Measurements from ENCODE around the gene CLIP2. TPM values are rescaled to one million over a fixed set of nuclear protein-coding genes. Genes with fewer than 3 reads are reported as not detected.

The CLIP2 gene
- total RNA-seq, 1 experiment from 2014 or later: 21.6 TPM

DNA sequence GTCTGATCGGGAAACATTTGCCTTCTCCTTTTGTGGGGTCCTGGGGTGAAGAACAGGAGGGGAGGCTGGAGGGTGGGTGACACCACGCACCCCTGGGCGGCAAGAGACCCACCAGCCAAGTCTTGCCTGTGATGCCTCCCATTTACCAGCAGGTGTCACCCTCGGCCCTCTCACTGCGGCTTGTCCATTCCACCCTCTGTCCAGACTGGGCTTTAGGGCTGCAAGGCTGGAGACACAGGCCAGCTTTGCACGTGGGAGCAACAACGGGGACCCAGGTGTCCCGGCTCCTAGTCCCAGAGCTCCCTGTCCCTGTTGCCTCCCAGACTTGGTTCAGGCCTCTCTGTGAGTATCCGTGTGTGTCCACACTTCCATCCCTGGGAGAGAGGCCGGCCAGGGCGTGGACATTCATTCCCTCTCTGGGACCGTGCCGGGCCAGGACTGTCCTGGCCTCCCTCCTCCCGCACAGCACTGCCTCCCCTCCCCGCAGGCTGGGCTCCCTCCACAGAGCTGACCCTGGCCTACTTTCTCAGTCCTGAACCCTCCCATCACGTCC is 128.3 kb downstream of the CLIP2 start:
- H3K27ac ChIP-seq (ENCODE audit: insufficient read length, low read depth, low read length): no peak overlapping the region
- no peak overlapping the region for H2BK12ac ChIP-seq (ENCODE audit: insufficient read length, low read depth, low read length)
- TF ChIP-seq CTCF (conservative IDR thresholded peaks at IDR 0.05): peak; percentile 97
- H2AK5ac ChIP-seq (ENCODE audit: insufficient read length, low read length): no peak overlapping the region
- H2BK15ac ChIP-seq (ENCODE audit: low read depth, low read length): no peak overlapping the region
- no peak overlapping the region for H3K4ac ChIP-seq (ENCODE audit: low read depth, low read length)
- no peak overlapping the region for H3K9ac ChIP-seq (ENCODE audit: extremely low read depth, insufficient read length, low read length)
- H2BK120ac ChIP-seq (ENCODE audit: low read depth, low read length, poor library complexity, severe bottlenecking): no peak overlapping the region
- no peak overlapping the region for H3K23ac ChIP-seq (ENCODE audit: insufficient read length, low read depth, low read length)
- no peak overlapping the region for H2BK5ac ChIP-seq (ENCODE audit: insufficient read length, low read length)
- no peak overlapping the region for H2BK20ac ChIP-seq (ENCODE audit: low read depth, low read length, poor library complexity, severe bottlenecking)
- H4K5ac ChIP-seq (ENCODE audit: insufficient read length, low read depth, low read length): no peak overlapping the region
- peaks cover 0 to 1% (median 0%) of the 10 kb centered on the region in 3 experiments; a peak in 1 of 7 replicates for H3K36me3 Mint-ChIP-seq (ENCODE audit: insufficient read depth in 1 of 3, low read depth in 3 of 3)
- no peak overlapping the region for H2AFZ ChIP-seq (ENCODE audit: low read length)
- peaks cover 0 to 2% of the 10 kb centered on the region in 2 experiments; a peak in 1 of 4 replicates for H3K4me1 Mint-ChIP-seq
- WGBS (ENCODE audit: extremely low coverage, insufficient read length, low lambda C conversion rate): no CpG with 5 or more reads among the region's 16 CpGs
- H4K20me1 ChIP-seq (ENCODE audit: control insufficient read depth, insufficient read depth, insufficient read length): no peaks in the 10 kb centered on the region
- no peaks in the 10 kb centered on the region for H3K27me3 ChIP-seq (ENCODE audit: insufficient read depth, low read length)
- H3K23me2 ChIP-seq (ENCODE audit: insufficient read length, low read depth, low read length, poor library complexity, severe bottlenecking): no peaks in the 10 kb centered on the region
- H3K9me3 ChIP-seq (ENCODE audit: control insufficient read depth, low read depth, low read length): no peaks in the 10 kb centered on the region
- no peaks in the 10 kb centered on the region; a peak in 3 of 5 replicates for H3K9me3 Mint-ChIP-seq
- no peak overlapping the region for H3K4me3 Mint-ChIP-seq
- no peak overlapping the region; the same call in 1 of the 2 replicates for H3K14ac ChIP-seq (ENCODE audit: insufficient read depth, low read length)
- H3K4me2 ChIP-seq (ENCODE audit: insufficient read depth, insufficient read length, low read length): no peak overlapping the region
- peak overlapping the region in 1 of 3 experiments; percentile 76; a peak in 1 of 7 replicates for H3K27ac Mint-ChIP-seq
- H3K18ac ChIP-seq (ENCODE audit: insufficient read length, low read depth, low read length): no peak overlapping the region
- no peaks in the 10 kb centered on the region for H3K79me1 ChIP-seq (ENCODE audit: insufficient read depth, low read depth, low read length, poor library complexity, severe bottlenecking)
- H3T11ph ChIP-seq (ENCODE audit: low read length): no peak overlapping the region
- no peaks in the 10 kb centered on the region; the same call in 1 of the 2 replicates for H3K27me3 Mint-ChIP-seq (ENCODE audit: low read depth)
- H4K8ac ChIP-seq (replicated peaks; ENCODE audit: insufficient read length, low read depth, low read length): no peak overlapping the region
- H4K91ac ChIP-seq (ENCODE audit: insufficient read length, low read depth, low read length): no peak overlapping the region
- H3K79me2 ChIP-seq (ENCODE audit: insufficient read depth, low read length): no peaks in the 10 kb centered on the region
- no peaks in the 10 kb centered on the region for H3K4me1 ChIP-seq (ENCODE audit: insufficient read depth, low read length)
- no peak overlapping the region for H3K56ac ChIP-seq (ENCODE audit: insufficient read length, low read depth, low read length)
- DNase-seq: peak; percentile 83

All from H9 (cell line).